ENCODE data around the gene TRPC3. TPM values are rescaled to one million over a fixed set of nuclear protein-coding genes. Genes with fewer than 3 reads are reported as not detected.

The TRPC3 gene
- total RNA-seq, 1 donor from 2014 or later, result 0.17 TPM

GRCh38 chr4:121846662-121847061 lies 105.2 kb downstream of the TRPC3 start:
- H3K79me2 ChIP-seq (ENCODE audit: low read depth), result no peaks in the 10 kb centered on the region
- H3K36me3 ChIP-seq, result peaks cover 5% of the 10 kb centered on the region
- Mint-ChIP-seq H3K9me3 (no peaks in the 10 kb centered on the region), H3K36me3 (peaks cover 5% of the 10 kb centered on the region), H3K27me3 (ENCODE audit: insufficient read depth, low read depth) (no peaks in the 10 kb centered on the region), H3K4me3 (no peak overlapping the region), H3K4me1 (no peaks in the 10 kb centered on the region), H3K27ac (no peak overlapping the region)
- no peak for TF ChIP-seq EZH2phosphoT487 (IDR thresholded peaks at IDR 0.05)
- TF ChIP-seq EZH2 (IDR thresholded peaks at IDR 0.05), result no peak
- TF ChIP-seq CTCF (IDR thresholded peaks at IDR 0.05), result no peak
- H3K27me3 ChIP-seq, result no peaks in the 10 kb centered on the region
- H3K9me3 ChIP-seq (ENCODE audit: low read depth), result no peaks in the 10 kb centered on the region
- no peak overlapping the region for H3K9ac ChIP-seq
- no peak overlapping the region for H3K4me3 ChIP-seq
- no peak overlapping the region for H2AFZ ChIP-seq (replicated peaks)
- H4K20me1 ChIP-seq (ENCODE audit: low read depth), result no peaks in the 10 kb centered on the region
- no peak overlapping the region for H3K4me2 ChIP-seq
- H3F3A ChIP-seq (ENCODE audit: low read depth), result no peaks in the 10 kb centered on the region
- H3K27ac ChIP-seq, result no peak overlapping the region
- H3K4me1 ChIP-seq, result no peaks in the 10 kb centered on the region
- no peak for DNase-seq (ENCODE audit: low spot score)

GRCh38 chr4:121842862-121843261 lies 109.0 kb downstream of the TRPC3 start:
- no peaks in the 10 kb centered on the region for H3F3A ChIP-seq (ENCODE audit: low read depth)

GRCh38 chr4:121838136-121838535 lies 113.7 kb downstream of the TRPC3 start:
- Histone ChIP-seq H4K20me1 (ENCODE audit: low read depth) (no peaks in the 10 kb centered on the region), H3F3A (ENCODE audit: low read depth) (no peaks in the 10 kb centered on the region), H3K36me3 (peaks cover 5% of the 10 kb centered on the region), H2AFZ (replicated peaks) (no peak overlapping the region), H3K4me2 (no peak overlapping the region), H3K27me3 (no peaks in the 10 kb centered on the region), H3K27ac (no peak overlapping the region), H3K9me3 (ENCODE audit: low read depth) (no peaks in the 10 kb centered on the region), H3K4me1 (no peaks in the 10 kb centered on the region), H3K9ac (no peak overlapping the region), H3K79me2 (ENCODE audit: low read depth) (no peaks in the 10 kb centered on the region), H3K4me3 (no peak overlapping the region)
- Mint-ChIP-seq H3K36me3 (peaks cover 7% of the 10 kb centered on the region), H3K4me1 (no peaks in the 10 kb centered on the region), H3K9me3 (no peaks in the 10 kb centered on the region), H3K27ac (no peak overlapping the region), H3K27me3 (ENCODE audit: insufficient read depth, low read depth) (no peaks in the 10 kb centered on the region), H3K4me3 (no peak overlapping the region)
- no peak for DNase-seq (ENCODE audit: low spot score)
- no peak for TF ChIP-seq EZH2 (IDR thresholded peaks at IDR 0.05)

More at GRCh38 chr4:121842862-121843261, 109.0 kb downstream of the TRPC3 start:
- Histone ChIP-seq H3K36me3 (peaks cover 10% of the 10 kb centered on the region), H3K4me3 (no peak overlapping the region), H3K27ac (no peak overlapping the region), H2AFZ (replicated peaks) (no peak overlapping the region), H3K4me1 (no peaks in the 10 kb centered on the region), H3K79me2 (ENCODE audit: low read depth) (no peaks in the 10 kb centered on the region), H3K4me2 (no peak overlapping the region), H3K9ac (no peak overlapping the region), H3K9me3 (ENCODE audit: low read depth) (no peaks in the 10 kb centered on the region), H3K27me3 (no peaks in the 10 kb centered on the region), H4K20me1 (ENCODE audit: low read depth) (no peaks in the 10 kb centered on the region)
- H3K4me3 Mint-ChIP-seq, result no peak overlapping the region
- H3K27ac Mint-ChIP-seq, result no peak overlapping the region
- no peak for DNase-seq (ENCODE audit: low spot score)
- no peaks in the 10 kb centered on the region for H3K9me3 Mint-ChIP-seq
- no peaks in the 10 kb centered on the region for H3K27me3 Mint-ChIP-seq (ENCODE audit: insufficient read depth, low read depth)
- TF ChIP-seq CTCF (IDR thresholded peaks at IDR 0.05) (no peak), EZH2phosphoT487 (IDR thresholded peaks at IDR 0.05) (no peak)
- H3K4me1 Mint-ChIP-seq, result no peaks in the 10 kb centered on the region
- peaks cover 7% of the 10 kb centered on the region for H3K36me3 Mint-ChIP-seq

- Mint-ChIP-seq H3K27ac (no peak overlapping the region), H3K9me3 (no peaks in the 10 kb centered on the region), H3K36me3 (peaks cover 6% of the 10 kb centered on the region), H3K4me1 (peaks cover 3% of the 10 kb centered on the region), H3K4me3 (no peak overlapping the region), H3K27me3 (ENCODE audit: insufficient read depth, low read depth) (no peaks in the 10 kb centered on the region)
- no peaks in the 10 kb centered on the region for H3K27me3 ChIP-seq
- H3K4me1 ChIP-seq, result no peaks in the 10 kb centered on the region
- H4K20me1 ChIP-seq (ENCODE audit: low read depth), result no peaks in the 10 kb centered on the region
- H3F3A ChIP-seq (ENCODE audit: low read depth), result peaks cover 8% of the 10 kb centered on the region
- no peak for TF ChIP-seq EZH2phosphoT487 (IDR thresholded peaks at IDR 0.05)
- no peak for TF ChIP-seq CTCF (IDR thresholded peaks at IDR 0.05)
- TF ChIP-seq EZH2 (IDR thresholded peaks at IDR 0.05), result no peak
- H3K4me3 ChIP-seq, result no peak overlapping the region
- no peak for DNase-seq (ENCODE audit: low spot score)
- H3K9me3 ChIP-seq (ENCODE audit: low read depth), result no peaks in the 10 kb centered on the region
- H3K27ac ChIP-seq, result no peak overlapping the region
- no peaks in the 10 kb centered on the region for H3K36me3 ChIP-seq
- no peaks in the 10 kb centered on the region for H3K79me2 ChIP-seq (ENCODE audit: low read depth)
- no peak overlapping the region for H2AFZ ChIP-seq (replicated peaks)
- no peak overlapping the region for H3K4me2 ChIP-seq
- H3K9ac ChIP-seq, result no peak overlapping the region
Measured at GRCh38 chr4:121829511-121829910, 122.3 kb downstream of the TRPC3 start.

Other genes with a start within 250 kb of the TRPC3 start
- 0.06 TPM in 1 of 2 replicates, not detected in the other for gene SMIM43, start 186.9 kb downstream of the TRPC3 start, total RNA-seq (ENCODE audit: low replicate concordance)
- gene EXOSC9, start 150.7 kb downstream of the TRPC3 start, total RNA-seq (ENCODE audit: low replicate concordance), result 74.3 and 115 TPM in 2 replicates
- 197 and 254 TPM in 2 replicates for gene CCNA2, start 128.2 kb downstream of the TRPC3 start, total RNA-seq (ENCODE audit: low replicate concordance)
- 26.8 and 39.7 TPM in 2 replicates for gene BBS7, start 81.6 kb downstream of the TRPC3 start, total RNA-seq (ENCODE audit: low replicate concordance)
- 58.6 and 79.0 TPM in 2 replicates for gene BLTP1, start 200.3 kb upstream of the TRPC3 start, total RNA-seq (ENCODE audit: low replicate concordance)